Measurements from ENCODE around the gene ARVCF.

- TF ChIP-seq CTCF (IDR thresholded peaks at IDR 0.05): no peak
- no peak for TF ChIP-seq POLR2A (IDR thresholded peaks at IDR 0.05)
Measured at GRCh38 chr22:20029550-20030225, 13.1 kb upstream of the ARVCF start.
